Activated T-cell treated with anti-CD3 and anti-CD28 coated beads, Interleukin-2, amount 50 U/mL, for 4 hours (primary cell): ENCODE data around the gene RABGAP1. TPM values are rescaled to one million over a fixed set of nuclear protein-coding genes. Genes with fewer than 3 reads are reported as not detected.
"Not testable (repeated sequence)": the region's sequence is repeated elsewhere in the genome, so short reads cannot be mapped to it uniquely, and the experiment has no call there.

Experiments
- ATAC-seq, 2 donors: fragments of 200-7000 bp; cut with Tn5 transposase; one replicate each; pipeline ENCODE4 v1.10.0; 2021
- DNase-seq: peaks from one replicate; pipeline ENCODE4 v3.0.0-alpha.2; 2020
- H3K27me3 Mint-ChIP-seq: one replicate; pipeline ENCODE4 v1.8.0; 2021; ENCODE audit warnings: low read depth, mixed read lengths
- H3K36me3 Mint-ChIP-seq: one replicate; pipeline ENCODE4 v1.8.0; 2022; ENCODE audit warnings: mixed read lengths; ENCODE audit not compliant: insufficient read depth
- H3K4me1 Mint-ChIP-seq: one replicate; pipeline ENCODE4 v1.8.0; 2021; ENCODE audit warnings: low read depth, mixed read lengths
- H3K4me3 Mint-ChIP-seq: one replicate; pipeline ENCODE4 v1.8.0; 2021; ENCODE audit warnings: mild to moderate bottlenecking, moderate library complexity, mixed read lengths
- H3K9me3 Mint-ChIP-seq: one replicate; pipeline ENCODE4 v1.8.0; 2021; ENCODE audit warnings: mixed read lengths
- total RNA-seq, 3 donors: library from RNA; stranded (reverse); gene quantifications; one replicate each; pipeline ENCODE4 v1.2.1, GENCODE V29; 2021

Gene RABGAP1
- total RNA-seq: 10 to 100 TPM; 14.3 to 17.1 (median 16.7) TPM

DNA sequence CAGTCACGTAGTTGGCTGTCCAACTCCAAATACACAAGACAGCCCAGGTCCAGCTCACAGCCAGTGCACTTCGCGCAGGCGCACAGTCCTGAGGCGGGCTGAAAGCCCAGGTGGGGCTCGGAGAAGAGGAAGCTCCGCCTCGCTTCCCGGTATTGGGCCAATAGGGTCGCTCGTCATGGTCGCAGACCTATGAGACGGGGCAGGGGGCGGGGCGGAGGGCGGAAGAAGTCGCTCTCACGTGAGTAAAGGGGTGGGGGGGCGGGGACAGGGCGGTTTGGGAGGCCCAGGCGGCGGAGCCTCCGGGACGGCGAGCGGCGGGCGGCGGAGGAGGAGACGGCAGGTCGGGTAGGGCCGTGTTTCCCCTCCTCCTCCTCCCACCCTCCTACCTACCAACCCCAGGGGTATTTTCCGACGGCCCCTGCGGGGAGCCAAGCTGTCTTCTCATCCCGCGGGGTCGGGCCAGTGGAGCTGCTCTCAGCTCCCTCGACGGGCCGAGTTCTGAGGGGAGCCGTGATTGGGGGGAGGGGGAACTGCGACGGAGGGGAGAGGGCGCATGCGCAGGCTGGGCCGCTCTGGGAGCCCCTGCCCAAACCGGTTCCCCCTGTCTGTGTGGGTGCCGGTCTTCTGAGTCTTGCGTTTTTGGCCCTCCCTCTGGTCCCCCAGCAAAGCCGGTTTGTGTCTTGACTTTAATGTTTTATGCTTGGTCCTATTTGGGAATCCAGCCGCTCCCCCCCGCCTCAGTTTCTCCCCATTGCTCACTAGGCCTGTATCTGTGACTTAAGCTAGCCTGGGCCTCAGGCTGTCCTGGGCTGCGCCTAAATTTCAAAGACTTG is at the start of gene RABGAP1:
Gene RABGAP1, plus strand, starts transcription at position 272 of the 833 bp plus-strand sequence. CDS start 16,040 bp downstream, outside the sequence.
- Mint-ChIP-seq H3K9me3 (no peaks in the 10 kb centered on the region), H3K36me3 (peaks cover 6% of the 10 kb centered on the region), H3K4me3 (peak within 1 kb of the TSS; percentile 89), H3K27me3 (no peaks in the 10 kb centered on the region), H3K4me1 (peaks cover 26% of the 10 kb centered on the region)
- DNase-seq (peak; percentile 98), ATAC-seq (peak; percentile 99)

DNA sequence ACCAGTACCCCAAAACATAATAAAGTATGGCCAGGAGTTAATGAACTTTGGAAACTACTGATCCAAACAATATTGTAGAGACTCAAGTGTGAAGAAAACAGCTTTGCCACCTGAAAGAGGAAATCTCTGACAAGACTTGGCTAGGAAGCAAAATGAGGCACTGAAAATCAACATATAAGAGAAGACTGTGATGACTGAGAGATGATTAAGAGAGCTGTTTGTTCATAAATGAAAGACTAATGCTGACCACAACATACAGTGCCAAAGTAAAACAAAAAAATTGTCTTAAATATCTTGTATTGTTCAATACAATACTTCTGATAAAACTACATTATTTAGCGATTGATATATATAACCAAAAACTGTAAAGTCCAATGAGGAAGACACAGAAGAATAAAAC is 42.9 kb upstream of the RABGAP1 start:
- peaks cover 42% of the 10 kb centered on the region for H3K4me1 Mint-ChIP-seq
- peaks cover 7% of the 10 kb centered on the region for H3K36me3 Mint-ChIP-seq
- H3K4me3 Mint-ChIP-seq: no peak overlapping the region
- ATAC-seq (peak; percentile 46 to 48), DNase-seq (no peak)
- H3K9me3 Mint-ChIP-seq: no peaks in the 10 kb centered on the region
- H3K27me3 Mint-ChIP-seq: no peaks in the 10 kb centered on the region

DNA sequence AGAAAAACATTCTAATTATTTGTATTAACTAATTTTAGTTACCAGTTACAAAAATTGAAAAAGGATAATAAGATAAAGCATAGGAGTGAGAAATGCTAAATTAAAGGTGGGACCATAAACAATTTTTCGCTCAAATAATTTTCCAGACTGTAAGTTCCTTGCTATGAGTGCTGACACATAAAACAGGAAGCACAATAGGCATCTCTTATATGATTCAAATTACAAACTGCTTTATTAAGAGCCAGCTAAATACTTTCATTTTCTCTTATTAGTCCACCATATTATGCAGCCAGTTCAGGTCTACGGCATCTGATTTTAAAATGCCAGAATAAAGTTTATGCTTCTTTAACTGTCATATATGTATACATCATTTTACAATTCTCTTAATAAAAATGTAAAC is 40.0 kb upstream of the RABGAP1 start:
- Mint-ChIP-seq H3K27me3 (no peaks in the 10 kb centered on the region), H3K4me1 (peaks cover 53% of the 10 kb centered on the region), H3K9me3 (no peaks in the 10 kb centered on the region), H3K36me3 (peaks cover 3% of the 10 kb centered on the region), H3K4me3 (peak overlapping the region; percentile 65)
- ATAC-seq: no peak
- DNase-seq: no peak

DNA sequence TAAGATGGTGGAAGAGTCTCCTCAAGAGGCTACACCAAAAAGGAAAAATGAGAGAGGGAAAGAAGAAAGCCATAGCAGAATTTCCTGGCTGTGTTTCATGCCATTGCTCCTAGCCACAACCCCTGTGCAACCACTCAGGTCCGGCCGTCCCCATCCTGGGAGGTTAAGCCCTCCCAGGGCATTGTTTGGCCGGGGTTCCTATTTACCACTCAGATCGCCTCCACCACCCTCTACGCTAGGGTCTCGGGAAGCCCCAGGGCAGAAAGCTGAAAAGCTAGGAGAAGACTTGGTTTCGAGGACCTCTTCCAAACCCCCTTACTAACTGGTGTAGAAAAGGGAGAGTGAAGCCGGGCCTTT is 36.4 kb upstream of the RABGAP1 start:
- Mint-ChIP-seq H3K4me3 (peak overlapping the region; percentile 92), H3K9me3 (no peaks in the 10 kb centered on the region), H3K4me1 (peaks cover 32% of the 10 kb centered on the region), H3K27me3 (no peaks in the 10 kb centered on the region), H3K36me3 (peaks cover 9% of the 10 kb centered on the region)
- peak; percentile 4 to 10 for ATAC-seq
- peak; percentile 14 for DNase-seq

DNA sequence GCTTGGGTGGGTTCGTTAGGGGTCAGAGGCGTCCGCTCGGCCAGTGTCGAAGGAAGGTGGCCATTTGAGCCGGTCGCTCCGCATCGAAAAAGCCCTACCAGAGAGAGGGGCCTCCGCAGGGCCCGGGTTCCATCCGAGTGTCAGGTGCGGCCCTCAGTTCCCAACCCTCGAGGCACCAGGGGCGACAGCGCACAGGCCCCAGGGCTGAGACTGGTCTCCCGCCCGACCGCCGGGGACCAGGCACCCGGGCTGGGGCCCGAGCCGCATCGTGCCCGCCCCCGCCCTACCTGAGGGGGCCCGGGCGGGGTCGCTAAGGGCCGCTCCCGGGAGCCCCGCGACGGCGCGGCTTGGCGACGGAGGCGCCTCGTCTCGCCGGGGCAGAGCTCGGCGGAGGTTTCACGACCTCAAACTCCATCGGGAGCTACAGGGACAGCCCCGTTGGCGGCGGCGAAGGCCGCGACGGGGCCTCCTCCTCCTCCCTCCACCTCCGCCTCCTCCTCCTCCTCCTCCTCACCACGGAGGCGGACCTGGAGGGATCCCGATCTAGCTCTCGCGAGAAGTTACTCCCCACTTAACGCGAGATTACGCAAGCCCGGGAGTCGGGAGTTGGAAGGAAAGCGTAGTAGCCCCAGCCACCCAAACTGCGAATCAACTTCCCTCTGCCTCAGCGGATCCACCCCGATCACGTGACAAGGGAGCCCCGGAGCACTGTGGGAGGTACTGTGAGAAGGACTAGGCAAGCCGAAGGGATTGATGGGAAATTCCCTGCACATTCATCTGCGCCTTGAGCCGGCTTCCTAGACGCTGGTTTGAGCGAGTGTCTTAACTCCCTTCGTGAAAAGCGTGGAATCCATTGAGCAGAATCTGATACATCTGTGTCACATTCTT is 35.8 kb upstream of the RABGAP1 start, which contains the start of gene RC3H2:
Gene RC3H2, minus strand, starts transcription at position 537 of the 888 bp plus-strand sequence. CDS start 7,850 bp downstream, outside the sequence.
- Mint-ChIP-seq H3K4me3 (peak within 1 kb of the TSS; percentile 92), H3K27me3 (no peaks in the 10 kb centered on the region), H3K9me3 (no peaks in the 10 kb centered on the region), H3K4me1 (peaks cover 27% of the 10 kb centered on the region), H3K36me3 (peaks cover 10% of the 10 kb centered on the region)
- peak; percentile 96 for DNase-seq
- ATAC-seq: peak; percentile 91 to 93

DNA sequence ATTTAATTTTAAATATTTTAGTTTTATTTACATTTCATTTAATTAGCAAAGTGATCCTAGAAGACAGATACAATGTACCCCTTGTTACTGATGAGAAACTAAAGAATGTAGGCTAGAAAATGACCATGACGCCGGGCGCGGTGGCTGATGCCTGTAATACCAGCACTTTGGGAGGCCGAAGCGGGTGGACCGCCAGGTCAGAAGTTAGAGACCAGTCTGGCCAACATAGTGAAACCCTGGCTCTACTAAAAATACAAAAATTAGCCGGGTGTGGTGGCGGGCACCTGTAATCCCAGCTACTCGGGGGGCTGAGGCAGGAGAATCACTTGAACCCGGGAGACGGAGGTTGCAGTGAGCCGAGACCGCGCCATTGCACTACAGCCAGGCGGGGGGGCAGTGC is 34.7 kb upstream of the RABGAP1 start:
- H3K4me3 Mint-ChIP-seq, H3K9me3 Mint-ChIP-seq, H3K27me3 Mint-ChIP-seq, ATAC-seq, DNase-seq: not testable (repeated sequence)
- peaks cover 17% of the 10 kb centered on the region for H3K36me3 Mint-ChIP-seq
- H3K4me1 Mint-ChIP-seq: peaks cover 26% of the 10 kb centered on the region

DNA sequence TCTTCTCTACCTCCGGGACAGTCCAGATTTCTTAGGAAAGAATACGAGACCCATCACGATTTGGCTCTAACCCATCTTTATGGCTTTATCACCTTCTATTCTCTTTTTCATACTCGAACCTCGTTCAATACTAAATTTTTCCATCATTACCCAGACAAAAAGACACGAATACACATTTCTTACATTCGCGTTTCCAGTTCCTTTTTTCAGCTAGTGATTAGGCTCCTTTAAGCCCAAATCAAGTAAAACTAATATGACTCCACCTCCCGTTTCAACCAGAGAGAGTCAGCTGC is 28.2 kb upstream of the RABGAP1 start:
- peak overlapping the region; percentile 100 for H3K4me3 Mint-ChIP-seq
- no peak for ATAC-seq
- no peaks in the 10 kb centered on the region for H3K9me3 Mint-ChIP-seq
- no peaks in the 10 kb centered on the region for H3K27me3 Mint-ChIP-seq
- peaks cover 26% of the 10 kb centered on the region for H3K4me1 Mint-ChIP-seq
- peaks cover 26% of the 10 kb centered on the region for H3K36me3 Mint-ChIP-seq
- no peak for DNase-seq

DNA sequence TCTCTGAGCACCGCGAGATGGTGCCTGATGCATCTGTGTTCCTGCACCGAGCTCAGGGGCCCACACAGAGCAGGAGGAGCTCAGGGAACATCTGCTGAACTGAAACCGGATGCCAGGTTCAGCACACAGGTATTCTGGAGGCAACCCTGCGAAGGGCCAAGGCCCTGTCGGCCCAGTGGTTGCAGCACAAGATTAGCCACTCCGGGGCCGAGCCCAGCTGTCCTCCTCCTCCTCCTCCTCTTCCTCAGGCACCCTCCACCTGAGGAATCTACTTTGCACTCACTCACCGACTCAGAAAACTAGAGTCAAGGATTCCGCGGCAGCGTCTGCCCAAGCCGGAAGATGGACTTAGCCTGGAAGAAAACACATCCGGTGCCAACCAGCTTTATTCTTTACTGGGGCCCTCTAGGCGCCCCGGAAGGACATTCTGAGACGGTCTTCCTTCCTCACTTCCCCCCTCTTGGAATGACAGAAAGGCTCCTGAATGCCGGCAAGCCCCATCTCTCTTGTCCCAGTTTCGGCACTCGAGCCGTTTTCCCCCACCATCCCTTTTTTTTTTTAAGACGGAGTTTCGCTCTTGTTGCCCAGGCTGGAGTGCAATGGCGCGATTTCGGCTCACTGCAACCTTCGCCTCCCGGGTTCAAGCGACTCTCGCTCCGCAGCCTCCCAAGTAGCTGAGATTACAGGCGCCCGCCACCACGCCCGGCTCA is 27.7 kb upstream of the RABGAP1 start, which contains the start of gene ZBTB6:
Gene ZBTB6, minus strand, starts transcription at position 360 of the 710 bp plus-strand sequence. CDS start 1,251 bp downstream, outside the sequence.
- Mint-ChIP-seq H3K4me3 (peak within 1 kb of the TSS; percentile 100), H3K4me1 (peaks cover 26% of the 10 kb centered on the region), H3K27me3 (no peaks in the 10 kb centered on the region), H3K36me3 (peaks cover 22% of the 10 kb centered on the region), H3K9me3 (no peaks in the 10 kb centered on the region)
- DNase-seq (peak; percentile 53), ATAC-seq (peak; percentile 97 to 98)

DNA sequence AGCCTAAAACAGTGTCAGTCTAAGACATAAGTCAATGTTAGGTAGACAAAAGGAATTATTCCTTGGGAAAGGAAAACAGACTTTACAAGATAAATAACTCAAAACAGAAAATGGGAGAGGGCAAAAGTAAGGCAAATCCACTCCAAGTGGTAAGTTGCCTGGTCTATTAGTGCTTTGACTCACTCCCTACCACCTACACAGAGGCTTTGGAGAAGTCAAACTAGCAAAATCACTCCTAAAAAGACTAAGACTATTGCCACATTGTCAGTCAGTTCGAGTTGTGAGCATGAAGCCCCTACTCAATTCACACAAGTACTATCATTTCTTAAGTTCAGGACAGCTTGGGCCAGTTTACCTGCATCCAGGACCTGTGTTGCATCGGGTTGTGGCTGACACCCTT is 22.5 kb upstream of the RABGAP1 start:
- ATAC-seq (no peak), DNase-seq (no peak)
- Mint-ChIP-seq H3K27me3 (no peaks in the 10 kb centered on the region), H3K4me3 (no peak overlapping the region), H3K4me1 (peaks cover 4% of the 10 kb centered on the region), H3K9me3 (no peaks in the 10 kb centered on the region), H3K36me3 (peaks cover 17% of the 10 kb centered on the region)

DNA sequence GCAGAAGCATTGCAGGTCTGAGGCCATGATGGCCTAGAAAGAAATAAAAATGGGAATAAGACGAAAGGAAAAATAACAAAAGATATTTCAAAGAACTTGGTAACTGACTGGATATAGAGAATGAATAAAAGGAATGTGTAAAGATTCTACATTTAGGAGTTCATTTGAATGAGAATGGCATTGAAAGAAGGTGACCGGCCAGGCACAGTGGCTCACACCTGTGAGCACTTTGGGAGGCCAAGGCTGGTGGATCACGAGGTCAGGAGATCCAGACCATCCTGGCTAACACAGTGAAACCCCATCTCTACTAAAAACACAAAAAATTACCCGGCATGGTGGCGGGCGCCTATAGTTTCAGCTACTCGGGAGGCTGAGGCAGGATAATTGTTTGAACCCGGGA is 18.1 kb upstream of the RABGAP1 start:
- H3K9me3 Mint-ChIP-seq: no peaks in the 10 kb centered on the region
- ATAC-seq: no peak
- H3K4me1 Mint-ChIP-seq: peaks cover 7% of the 10 kb centered on the region
- no peaks in the 10 kb centered on the region for H3K27me3 Mint-ChIP-seq
- no peak for DNase-seq
- H3K4me3 Mint-ChIP-seq: no peak overlapping the region
- peaks cover 17% of the 10 kb centered on the region for H3K36me3 Mint-ChIP-seq

DNA sequence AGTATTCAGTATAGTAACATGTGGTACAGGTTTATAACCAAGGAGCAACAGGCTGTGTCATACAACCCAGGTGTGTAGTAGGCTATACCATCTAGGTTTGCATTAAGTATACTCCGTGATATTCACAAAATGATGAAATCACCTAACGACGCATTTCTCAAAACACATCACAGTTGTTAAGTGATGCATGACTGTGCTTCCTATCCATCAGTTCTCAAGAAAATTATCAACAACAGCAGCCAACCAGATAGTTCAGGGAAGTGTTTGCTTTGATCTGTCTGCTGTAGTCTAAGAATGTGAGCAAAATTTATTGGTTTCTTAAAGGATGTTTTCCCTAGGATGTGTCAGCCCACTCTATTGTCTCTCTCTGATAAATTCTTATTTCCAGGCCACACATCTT is 16.9 kb upstream of the RABGAP1 start:
- Mint-ChIP-seq H3K4me3 (no peak overlapping the region), H3K27me3 (no peaks in the 10 kb centered on the region), H3K36me3 (peaks cover 14% of the 10 kb centered on the region), H3K9me3 (no peaks in the 10 kb centered on the region), H3K4me1 (peaks cover 7% of the 10 kb centered on the region)
- ATAC-seq: no peak
- no peak for DNase-seq

DNA sequence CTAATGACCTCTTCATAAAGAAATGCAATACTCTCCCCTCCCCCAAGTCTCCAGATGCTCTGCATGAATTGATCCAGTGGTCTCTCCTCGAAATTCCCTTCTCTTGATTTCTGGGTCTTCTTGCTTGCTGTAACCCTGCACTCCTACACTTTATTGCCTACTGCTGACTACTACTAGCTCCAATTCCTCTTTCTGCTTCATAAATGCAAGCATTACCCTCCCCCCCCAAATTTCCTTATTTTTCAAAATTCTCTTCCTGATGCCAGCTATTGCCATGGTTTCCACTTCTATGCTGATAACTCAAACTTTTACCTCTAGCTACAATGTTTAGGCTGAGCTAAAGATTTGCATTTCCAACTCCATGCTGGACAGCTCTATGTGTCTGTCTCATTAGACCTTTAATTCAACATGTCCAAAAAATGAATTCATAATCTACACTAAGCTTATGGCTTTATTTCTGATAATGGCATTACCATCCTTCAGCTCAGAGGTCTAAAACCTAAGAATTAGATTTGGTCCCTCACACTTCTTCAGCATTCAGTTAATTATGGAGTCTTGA is 10.9 kb upstream of the RABGAP1 start:
- Mint-ChIP-seq H3K4me3 (no peak overlapping the region), H3K9me3 (no peaks in the 10 kb centered on the region), H3K4me1 (peaks cover 15% of the 10 kb centered on the region), H3K27me3 (no peaks in the 10 kb centered on the region), H3K36me3 (no peaks in the 10 kb centered on the region)
- ATAC-seq: no peak
- DNase-seq: no peak

DNA sequence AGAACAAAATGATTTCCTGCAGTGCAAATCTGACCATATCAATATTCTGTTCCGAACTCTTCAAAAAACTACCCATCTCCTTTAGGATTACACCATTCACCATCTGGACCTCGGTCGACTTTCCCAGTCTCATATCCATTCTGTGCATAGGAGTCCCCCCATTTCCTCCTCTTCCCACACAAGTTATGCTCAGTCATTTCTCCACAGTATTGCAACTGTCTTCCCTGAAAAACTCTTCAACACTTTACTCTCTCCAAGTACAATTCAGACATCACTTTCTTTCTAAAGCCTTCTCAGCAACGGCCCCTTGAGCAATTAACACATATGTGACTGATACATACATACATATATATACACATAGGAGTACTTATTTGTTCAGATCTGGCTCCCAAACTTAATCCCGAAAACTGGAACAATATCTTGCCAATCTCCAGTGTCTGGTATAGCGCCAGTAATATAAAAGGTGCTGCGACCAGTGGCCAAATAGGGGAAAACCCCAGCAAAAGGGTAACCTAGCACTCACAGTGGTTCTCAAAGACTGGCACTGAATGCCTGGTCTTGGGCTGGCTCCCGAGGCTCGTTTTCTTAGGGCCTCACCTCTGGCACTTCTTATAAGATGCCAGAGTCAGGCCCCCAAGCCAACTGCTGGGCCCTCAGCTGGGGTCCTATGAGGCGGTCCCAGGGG is 10.1 kb upstream of the RABGAP1 start:
- ATAC-seq: no peak
- Mint-ChIP-seq H3K36me3 (no peaks in the 10 kb centered on the region), H3K4me3 (no peak overlapping the region), H3K4me1 (peaks cover 16% of the 10 kb centered on the region), H3K27me3 (no peaks in the 10 kb centered on the region), H3K9me3 (no peaks in the 10 kb centered on the region)
- no peak for DNase-seq
